ENCODE results near the gene MAGIX.

The MAGIX gene

DNA sequence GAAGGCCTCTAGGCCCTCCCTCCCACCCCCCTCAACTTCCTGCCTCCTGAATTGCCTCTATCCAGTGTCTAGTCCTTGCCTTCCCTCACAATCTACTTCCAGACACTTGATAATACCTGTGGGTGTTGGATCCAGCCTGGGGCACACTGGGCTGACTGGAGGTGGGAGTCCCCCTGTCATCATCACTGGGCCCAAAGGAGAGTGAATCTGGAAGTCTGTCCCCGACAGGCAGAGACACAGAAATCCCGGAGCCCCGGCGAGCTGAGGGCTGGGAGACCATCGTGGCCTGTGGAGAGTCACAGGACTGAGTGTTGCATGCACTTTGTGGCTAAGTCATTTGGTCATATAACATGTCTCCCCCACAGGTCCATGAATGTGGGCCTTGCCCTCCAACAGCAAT, 45.8 kb downstream of the MAGIX start:
- no peaks in the 10 kb centered on the region for H3K27me3 ChIP-seq (ENCODE audit: control insufficient read depth, insufficient read depth, low read length)
- H3K4me3 ChIP-seq (ENCODE audit: low read depth, low read length): no peak overlapping the region
- no peaks in the 10 kb centered on the region for H3K4me1 ChIP-seq (ENCODE audit: control insufficient read depth, insufficient read depth, low read length)
- H3K9ac ChIP-seq (ENCODE audit: low read depth, low read length): no peak overlapping the region
- peaks cover 20% of the 10 kb centered on the region for H3K9me3 ChIP-seq (ENCODE audit: control insufficient read depth, insufficient read depth, low read length)
- H3K36me3 ChIP-seq (ENCODE audit: control insufficient read depth, insufficient read depth, low read length): no peaks in the 10 kb centered on the region
- no peak overlapping the region for H3K27ac ChIP-seq (ENCODE audit: low read depth, low read length)

DNA sequence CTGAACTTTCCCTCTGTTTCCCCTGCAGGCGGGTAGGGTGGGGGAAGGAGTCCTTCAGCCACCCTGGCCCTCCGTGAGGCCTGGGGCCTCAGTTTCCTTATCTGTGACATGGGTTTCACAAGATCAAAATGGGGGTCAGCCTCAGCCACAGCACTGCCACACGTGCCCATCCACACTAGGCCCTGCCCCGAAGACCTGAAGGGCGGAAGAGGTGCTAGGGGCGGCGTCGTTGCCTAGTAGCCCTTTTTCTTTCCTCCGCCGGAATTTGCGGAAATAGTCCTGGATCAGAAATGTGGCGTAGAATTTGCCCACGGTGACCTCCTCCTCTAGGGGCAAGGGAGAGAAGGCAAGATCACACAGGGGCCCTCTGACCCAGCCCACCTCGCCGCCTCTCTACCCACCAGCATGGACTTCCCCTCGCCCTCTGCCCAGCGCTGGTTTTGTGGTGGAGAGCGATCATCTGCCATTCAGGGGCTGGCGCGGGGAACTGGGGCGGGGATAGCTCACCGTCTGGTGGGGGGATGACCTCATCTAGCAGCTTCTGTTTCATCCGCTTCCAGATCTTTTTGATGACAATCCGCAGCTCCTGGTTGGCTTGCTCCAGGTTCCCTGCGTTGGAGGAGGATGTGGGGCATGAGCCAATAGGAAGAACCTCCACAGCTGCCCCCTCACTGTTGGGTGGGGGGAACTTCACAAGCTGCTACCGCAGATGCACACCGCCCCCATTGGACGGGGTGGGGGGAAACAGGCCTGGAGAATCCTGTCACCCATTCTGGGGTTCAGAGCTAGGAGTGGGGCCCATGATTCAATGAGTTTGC, 47.1 kb downstream of the MAGIX start:
- peaks cover 23% of the 10 kb centered on the region for H3K9me3 ChIP-seq (ENCODE audit: control insufficient read depth, insufficient read depth, low read length)
- H3K36me3 ChIP-seq (ENCODE audit: control insufficient read depth, insufficient read depth, low read length): no peaks in the 10 kb centered on the region
- H3K4me3 ChIP-seq (ENCODE audit: low read depth, low read length): no peak overlapping the region; the same call in 1 of the 2 replicates
- H3K27ac ChIP-seq (ENCODE audit: low read depth, low read length): no peak overlapping the region
- no peaks in the 10 kb centered on the region for H3K27me3 ChIP-seq (ENCODE audit: control insufficient read depth, insufficient read depth, low read length)
- H3K9ac ChIP-seq (ENCODE audit: low read depth, low read length): no peak overlapping the region
- no peaks in the 10 kb centered on the region for H3K4me1 ChIP-seq (ENCODE audit: control insufficient read depth, insufficient read depth, low read length)

DNA sequence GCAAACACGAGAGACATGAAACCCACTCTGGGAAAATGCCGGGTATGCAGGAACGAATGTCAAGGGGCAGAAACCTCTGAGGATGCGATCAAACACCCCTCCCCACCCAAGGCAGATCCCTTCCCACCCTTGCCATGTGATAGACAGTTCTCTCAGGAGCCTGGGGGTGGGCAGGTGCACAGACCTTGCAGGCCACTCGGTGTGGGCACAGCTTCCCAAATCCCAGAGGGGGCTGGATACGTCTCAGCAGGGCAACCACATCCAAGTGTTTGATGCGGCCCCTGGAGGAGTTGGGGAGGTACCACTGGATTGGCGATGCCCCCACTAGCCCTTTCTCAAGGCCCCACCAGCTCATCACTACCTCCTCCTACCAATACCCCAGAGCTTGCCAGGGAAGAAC, 47.8 kb downstream of the MAGIX start:
- peaks cover 23% of the 10 kb centered on the region for H3K9me3 ChIP-seq (ENCODE audit: control insufficient read depth, insufficient read depth, low read length)
- H3K27me3 ChIP-seq (ENCODE audit: control insufficient read depth, insufficient read depth, low read length): no peaks in the 10 kb centered on the region
- H3K4me1 ChIP-seq (ENCODE audit: control insufficient read depth, insufficient read depth, low read length): no peaks in the 10 kb centered on the region
- no peak overlapping the region for H3K4me3 ChIP-seq (ENCODE audit: low read depth, low read length)
- H3K36me3 ChIP-seq (ENCODE audit: control insufficient read depth, insufficient read depth, low read length): no peaks in the 10 kb centered on the region
- H3K9ac ChIP-seq (ENCODE audit: low read depth, low read length): no peak overlapping the region
- no peak overlapping the region for H3K27ac ChIP-seq (ENCODE audit: low read depth, low read length)

DNA sequence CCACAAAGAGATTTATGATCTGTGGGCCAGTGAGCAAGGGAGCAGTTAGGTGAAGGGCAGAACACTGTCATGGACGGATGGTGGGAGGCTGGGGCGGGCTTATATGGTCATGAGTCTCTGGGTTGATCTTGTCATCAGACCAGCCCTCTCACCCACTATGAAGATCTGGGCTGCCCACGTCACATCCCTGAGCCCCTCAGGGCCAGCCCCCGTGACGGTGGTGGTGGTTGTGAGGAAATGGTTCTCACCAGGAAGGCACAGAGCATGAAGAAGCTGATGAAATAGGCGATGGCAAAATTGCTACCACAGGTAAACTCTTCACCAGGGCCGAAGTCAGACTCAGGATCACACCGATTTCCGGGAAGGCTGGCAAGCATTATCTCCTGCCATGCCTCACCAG, 48.5 kb downstream of the MAGIX start:
- Histone ChIP-seq H3K36me3 (ENCODE audit: control insufficient read depth, insufficient read depth, low read length) (no peaks in the 10 kb centered on the region), H3K27ac (ENCODE audit: low read depth, low read length) (no peak overlapping the region), H3K4me1 (ENCODE audit: control insufficient read depth, insufficient read depth, low read length) (no peaks in the 10 kb centered on the region), H3K27me3 (ENCODE audit: control insufficient read depth, insufficient read depth, low read length) (no peaks in the 10 kb centered on the region), H3K9ac (ENCODE audit: low read depth, low read length) (no peak overlapping the region), H3K4me3 (ENCODE audit: low read depth, low read length) (no peak overlapping the region), H3K9me3 (ENCODE audit: control insufficient read depth, insufficient read depth, low read length) (peaks cover 23% of the 10 kb centered on the region)

DNA sequence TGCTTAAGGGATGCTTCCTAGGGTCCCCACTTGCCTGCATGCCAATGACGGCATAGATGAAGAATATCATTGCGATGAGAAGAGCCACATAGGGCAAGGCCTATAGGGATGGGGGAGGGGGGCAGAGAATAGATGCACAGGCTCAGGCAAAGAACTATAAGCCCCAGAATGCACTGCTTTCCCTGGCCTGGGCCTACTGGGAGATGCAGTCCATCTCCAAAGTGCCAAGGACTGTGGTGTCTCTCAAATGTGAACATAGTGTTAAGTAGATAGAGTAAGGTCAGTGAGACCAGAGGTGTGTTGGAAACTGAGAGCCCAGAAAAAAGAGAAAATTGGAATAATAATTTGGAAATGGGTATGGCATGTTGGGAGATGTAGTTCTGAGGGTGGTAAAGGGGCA, 49.7 kb downstream of the MAGIX start:
- H3K9me3 ChIP-seq (ENCODE audit: control insufficient read depth, insufficient read depth, low read length): peaks cover 23% of the 10 kb centered on the region
- no peak overlapping the region for H3K4me3 ChIP-seq (ENCODE audit: low read depth, low read length)
- H3K27me3 ChIP-seq (ENCODE audit: control insufficient read depth, insufficient read depth, low read length): no peaks in the 10 kb centered on the region

DNA sequence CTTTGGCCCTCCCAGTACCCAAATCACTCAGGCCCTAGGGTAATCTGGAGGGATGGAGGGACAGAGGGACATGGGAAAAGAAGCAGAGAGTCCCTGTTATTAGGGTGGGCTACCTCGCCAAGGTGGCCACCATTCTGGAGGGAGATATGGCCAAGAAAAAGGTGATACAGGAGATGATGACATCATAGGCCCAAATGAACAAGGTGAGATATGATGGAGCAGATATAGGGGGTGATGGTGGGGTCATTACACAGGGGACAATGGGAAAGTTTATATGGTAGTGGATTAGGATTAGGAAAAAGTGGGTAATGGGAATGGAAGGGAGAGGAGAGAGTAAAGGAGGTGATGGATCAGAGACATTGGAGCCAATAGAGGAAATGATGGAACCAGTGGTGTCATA, 50.3 kb downstream of the MAGIX start:
- Histone ChIP-seq H3K27me3 (ENCODE audit: control insufficient read depth, insufficient read depth, low read length) (no peaks in the 10 kb centered on the region), H3K9me3 (ENCODE audit: control insufficient read depth, insufficient read depth, low read length) (peaks cover 23% of the 10 kb centered on the region), H3K4me1 (ENCODE audit: control insufficient read depth, insufficient read depth, low read length) (no peaks in the 10 kb centered on the region), H3K9ac (ENCODE audit: low read depth, low read length) (no peak overlapping the region), H3K4me3 (ENCODE audit: low read depth, low read length) (no peak overlapping the region), H3K36me3 (ENCODE audit: control insufficient read depth, insufficient read depth, low read length) (no peaks in the 10 kb centered on the region), H3K27ac (ENCODE audit: low read depth, low read length) (no peak overlapping the region)

More for the DNA sequence above, 49.7 kb downstream of the MAGIX start:
- Histone ChIP-seq H3K27ac (ENCODE audit: low read depth, low read length) (no peak overlapping the region), H3K4me1 (ENCODE audit: control insufficient read depth, insufficient read depth, low read length) (no peaks in the 10 kb centered on the region), H3K9ac (ENCODE audit: low read depth, low read length) (no peak overlapping the region), H3K36me3 (ENCODE audit: control insufficient read depth, insufficient read depth, low read length) (no peaks in the 10 kb centered on the region)

DNA sequence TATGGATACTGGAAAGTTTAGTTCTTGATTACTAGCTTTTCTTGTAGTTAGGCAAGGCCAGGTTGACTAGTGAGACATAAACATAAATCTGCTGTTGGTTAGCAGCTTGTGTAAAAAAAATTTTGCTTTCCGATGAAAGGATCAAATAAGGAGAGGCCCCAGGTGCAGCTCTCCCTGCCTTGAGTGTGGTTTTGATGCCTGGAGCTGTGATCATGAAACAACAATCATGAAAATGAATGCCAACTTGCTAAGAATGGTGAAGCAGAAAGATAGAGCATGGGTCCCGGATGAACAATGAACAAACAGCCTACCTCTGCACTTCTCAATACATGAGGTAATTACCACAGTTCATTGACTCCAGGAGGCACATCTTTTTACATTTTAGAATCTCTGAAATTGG, 51.9 kb downstream of the MAGIX start:
- Histone ChIP-seq H3K27ac (ENCODE audit: low read depth, low read length) (no peak overlapping the region), H3K9me3 (ENCODE audit: control insufficient read depth, insufficient read depth, low read length) (peaks cover 28% of the 10 kb centered on the region), H3K4me1 (ENCODE audit: control insufficient read depth, insufficient read depth, low read length) (no peaks in the 10 kb centered on the region), H3K4me3 (ENCODE audit: low read depth, low read length) (no peak overlapping the region), H3K36me3 (ENCODE audit: control insufficient read depth, insufficient read depth, low read length) (no peaks in the 10 kb centered on the region), H3K27me3 (ENCODE audit: control insufficient read depth, insufficient read depth, low read length) (no peaks in the 10 kb centered on the region), H3K9ac (ENCODE audit: low read depth, low read length) (no peak overlapping the region)

DNA sequence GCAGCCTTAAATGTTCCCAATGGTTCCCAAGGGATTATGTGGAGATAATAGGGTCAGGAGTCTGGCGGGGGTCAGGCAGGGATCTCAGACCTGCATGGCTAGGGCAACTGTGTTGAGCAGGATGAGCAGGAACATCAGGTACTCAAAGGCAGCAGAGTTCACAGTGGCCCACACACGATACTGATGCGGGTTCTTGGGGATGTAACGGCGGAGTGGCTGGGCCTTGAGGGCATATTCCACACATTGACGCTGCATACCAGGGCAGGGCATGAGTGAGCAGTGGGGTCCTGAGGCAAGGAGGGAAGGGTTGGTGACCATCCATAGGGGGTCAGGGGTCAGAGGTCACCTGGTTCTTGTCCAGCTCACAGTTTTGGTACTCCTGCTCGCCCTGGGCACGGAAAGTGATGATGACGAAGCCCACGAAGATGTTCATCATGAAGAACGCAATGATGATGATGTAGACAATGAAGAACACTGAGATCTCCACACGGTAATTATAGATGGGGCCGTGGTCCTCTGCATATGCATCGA, 52.5 kb downstream of the MAGIX start:
- H3K27ac ChIP-seq (ENCODE audit: low read depth, low read length): no peak overlapping the region
- H3K9me3 ChIP-seq (ENCODE audit: control insufficient read depth, insufficient read depth, low read length): peaks cover 27% of the 10 kb centered on the region
- no peak overlapping the region for H3K9ac ChIP-seq (ENCODE audit: low read depth, low read length)
- no peaks in the 10 kb centered on the region for H3K27me3 ChIP-seq (ENCODE audit: control insufficient read depth, insufficient read depth, low read length)
- no peaks in the 10 kb centered on the region for H3K36me3 ChIP-seq (ENCODE audit: control insufficient read depth, insufficient read depth, low read length)
- no peaks in the 10 kb centered on the region for H3K4me1 ChIP-seq (ENCODE audit: control insufficient read depth, insufficient read depth, low read length)
- no peak overlapping the region for H3K4me3 ChIP-seq (ENCODE audit: low read depth, low read length)

Measured in HUES48 (cell line).